HCT116 (cell line): ENCODE results near the gene UPF2. TPM values are rescaled to one million over a fixed set of nuclear protein-coding genes. Genes with fewer than 3 reads are reported as not detected.
A peak's percentile ranks its signal among the peaks of the same experiment; 100 is the strongest.

ENCODE experiments used
- ATAC-seq: fragments of 200-7000 bp; cut with Tn5 transposase; 2 replicates; pipeline ENCODE4 v1.9.1; 2020; ENCODE audit warnings: mild to moderate bottlenecking, moderate library complexity
- BruUV-seq: library from RNA; stranded (reverse); fragments of 400-500 nt; replicated peaks from 2 replicates; lab custom pipeline; 2021; lab: Mats Ljungman, UMichigan
- CTCF ChIA-PET: fragments of 300-600 bp; sonication (Branson Sonifier 250); formaldehyde crosslinking; loops from one replicate; lab custom pipeline; 2021; ENCODE audit warnings: antibody characterized with exemption; lab: Charles Lee
- POLR2A ChIA-PET: fragments of 300-600, 350-600 bp; sonication (Branson Sonifier 250); formaldehyde crosslinking; loops from one replicate; lab custom pipeline; 2021; ENCODE audit warnings: antibody characterized with exemption; lab: Charles Lee
- RAD21 ChIA-PET, 2 experiments: fragments of 300-600 bp; sonication (Branson Sonifier 250); formaldehyde crosslinking; loops; one replicate each; lab custom pipeline; 2023; ENCODE audit warnings: low total read pairs in 2 of 2; ENCODE audit not compliant: uncharacterized antibody in 2 of 2, unreplicated experiment in 2 of 2, low non-redundant PET in 1 of 2; lab: Charles Lee
- DNase-seq: peaks from one replicate; pipeline ENCODE4 v3.0.0-alpha.2; 2010; ENCODE audit warnings: low read depth, low spot score
- H2AFZ ChIP-seq: fragments of 200-600 bp; shearing (Covaris generic), sonication (generic); 2 replicates; pipeline ENCODE4 v1.6.1; 2017; ENCODE audit warnings: low read depth, mixed run types, mixed read lengths, antibody characterized with exemption, low read length; ENCODE audit not compliant: poor library complexity, severe bottlenecking
- H3K27ac ChIP-seq: 2 replicates; pipeline ENCODE4 v1.5.1; 2012; ENCODE audit warnings: low read depth, low read length
- H3K27me3 ChIP-seq: fragments of 200-600 bp; sonication (generic); 2 replicates; pipeline ENCODE4 v1.6.1; 2016; ENCODE audit warnings: mixed run types, low read length, mixed read lengths; ENCODE audit not compliant: insufficient read depth
- H3K36me3 ChIP-seq, 2 experiments: fragments of 200-500 bp in 1 of 2; fragments of 200-600 bp in 1 of 2; sonication (Bioruptor generic) in 1 of 2; sonication (generic) in 1 of 2; 2 replicates each; pipeline versions ENCODE4 v1.5.1 to v1.6.1; 2014 to 2016; ENCODE audit warnings: low read length in 2 of 2, inconsistent platforms in 1 of 2, mixed read lengths in 1 of 2, mixed run types in 1 of 2; ENCODE audit not compliant: insufficient read depth in 2 of 2, control insufficient read depth in 1 of 2
- H3K4me1 ChIP-seq, 2 experiments: fragments of 200-600 bp in 1 of 2; sonication (generic) in 1 of 2; 2 replicates each; pipeline versions ENCODE4 v1.5.1 to v1.6.1; 2012 to 2017; ENCODE audit warnings: low read length in 2 of 2, inconsistent platforms in 1 of 2, mild to moderate bottlenecking in 1 of 2, mixed read lengths in 1 of 2, mixed run types in 1 of 2, moderate library complexity in 1 of 2; ENCODE audit not compliant: insufficient read depth in 2 of 2, control insufficient read depth in 1 of 2
- H3K4me2 ChIP-seq: fragments of 200-600 bp; sonication (generic); 2 replicates; pipeline ENCODE4 v1.6.1; 2017; ENCODE audit warnings: mixed run types, low read length, mixed read lengths
- H3K4me3 ChIP-seq, 2 experiments: fragments of 200-600 bp in 1 of 2; sonication (generic) in 1 of 2; replicated peaks in 1 of 2; 2 replicates each; pipeline ENCODE4 v1.5.1; 2011 to 2016; ENCODE audit warnings: low read length in 2 of 2, control low read depth in 1 of 2, low read depth in 1 of 2, mild to moderate bottlenecking in 1 of 2, mixed read lengths in 1 of 2, mixed run types in 1 of 2
- H3K79me2 ChIP-seq: fragments of 200-600 bp; sonication (generic); 2 replicates; pipeline ENCODE4 v1.6.1; 2017; ENCODE audit warnings: mild to moderate bottlenecking, mixed run types, low read length, moderate library complexity, mixed read lengths; ENCODE audit not compliant: insufficient read depth
- H3K9ac ChIP-seq: fragments of 200-600 bp; sonication (generic); 2 replicates; pipeline ENCODE4 v1.6.1; 2016; ENCODE audit warnings: low read length, mixed read lengths
- H3K9me2 ChIP-seq: fragments of 200-600 bp; sonication (generic), shearing (Covaris generic); 2 replicates; pipeline ENCODE4 v1.6.1; 2017; ENCODE audit warnings: mixed run types, mild to moderate bottlenecking, moderate library complexity; ENCODE audit not compliant: insufficient read depth
- H3K9me3 ChIP-seq, 2 experiments: fragments of 200-500 bp in 1 of 2; fragments of 200-600 bp in 1 of 2; sonication (Bioruptor generic) in 1 of 2; sonication (generic) in 1 of 2; 2 replicates each; pipeline ENCODE4 v1.6.1; 2014 to 2017; ENCODE audit warnings: low read length in 2 of 2, mixed read lengths in 2 of 2, inconsistent platforms in 1 of 2, low read depth in 1 of 2, mild to moderate bottlenecking in 1 of 2, mixed run types in 1 of 2, moderate library complexity in 1 of 2; ENCODE audit not compliant: control insufficient read depth in 1 of 2, insufficient read depth in 1 of 2
- H4K20me1 ChIP-seq: fragments of 200-600 bp; sonication (generic), shearing (Covaris generic); 2 replicates; pipeline ENCODE4 v1.6.1; 2017; ENCODE audit warnings: mixed run types, mild to moderate bottlenecking, moderate library complexity; ENCODE audit not compliant: insufficient read depth
- FOSL1 ChIP-seq: IDR thresholded peaks from 2 replicates; pipeline ENCODE4 v1.6.1; 2012; ENCODE audit warnings: low read depth
- POLR2A ChIP-seq: IDR thresholded peaks from 2 replicates; pipeline ENCODE4 v1.7.0; 2011; ENCODE audit warnings: borderline replicate concordance; ENCODE audit not compliant: insufficient read depth, insufficient read length; ENCODE audit errors: extremely low read depth
- POLR2AphosphoS5 ChIP-seq: IDR thresholded peaks from 2 replicates; pipeline ENCODE4 v1.6.1; 2011; ENCODE audit warnings: mild to moderate bottlenecking, low read depth, low read length, moderate library complexity
- SIN3A ChIP-seq: IDR thresholded peaks from 2 replicates; pipeline ENCODE4 v1.6.1; 2012; ENCODE audit warnings: low read depth
- ZFX ChIP-seq: fragments of 450-650 bp; IDR thresholded peaks from 2 replicates; pipeline ENCODE4 v1.6.1; 2017
- intact Hi-C: fragments of 100-400 bp; cut with micrococcal nuclease; formaldehyde crosslinking; loops from 2 replicates; pipeline ENCODE4 v1.10.0; 2022
- total RNA-seq: library from RNA; stranded (reverse); gene quantifications from one replicate; pipeline ENCODE4 v1.2.1, GENCODE V29; 2021; ENCODE audit not compliant: unreplicated experiment
- TF ChIP-seq, protein P1 (sequence below), 3 experiments: fragments of 200-600 bp in 1 of 3; sonication (generic) in 1 of 3; IDR thresholded peaks in 2 of 3; conservative IDR thresholded peaks in 1 of 3; 2 replicates each; pipeline ENCODE4 v1.5.1; 2012 to 2017; ENCODE audit warnings: low read depth in 2 of 3, low read length in 2 of 3, antibody characterized with exemption in 1 of 3, borderline replicate concordance in 1 of 3, control low read depth in 1 of 3, mild to moderate bottlenecking in 1 of 3, mixed read lengths in 1 of 3, mixed run types in 1 of 3, moderate library complexity in 1 of 3; ENCODE audit not compliant: insufficient read depth in 1 of 3
- TF ChIP-seq, protein P2 (sequence below): IDR thresholded peaks from 2 replicates; pipeline ENCODE4 v1.6.1; 2012; ENCODE audit warnings: low read depth

UPF2 gene
- total RNA-seq, 1 experiment from 2014 or later = 27.3 TPM

DNA sequence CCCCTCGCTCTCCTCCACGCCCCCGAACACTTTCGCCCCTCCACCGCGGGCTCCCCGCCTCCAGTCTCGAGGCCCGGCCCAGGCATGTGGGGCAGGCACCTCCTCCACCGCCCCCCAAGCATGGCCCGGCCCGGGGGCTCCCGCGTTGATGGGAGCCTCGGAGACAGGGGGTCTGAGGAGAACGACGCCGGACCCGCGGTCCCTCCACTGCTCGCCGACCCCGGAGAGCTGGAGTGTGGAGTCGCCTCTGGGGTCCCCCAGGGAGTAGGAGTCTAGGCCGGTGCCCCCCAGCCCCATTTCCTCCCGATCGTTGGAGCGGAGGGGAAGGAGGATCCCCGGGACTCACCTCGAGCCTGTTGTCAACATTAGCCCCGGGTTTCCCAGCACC lies 206 bp downstream of the UPF2 start:
- Histone ChIP-seq H3K27ac (peak overlapping the region; percentile 98), H3K79me2 (peaks cover 51% of the 10 kb centered on the region), H3K27me3 (no peaks in the 10 kb centered on the region), H3K9me3 (no peaks in the 10 kb centered on the region), H3K4me2 (peak overlapping the region; percentile 87), H3K9ac (peak overlapping the region; percentile 100), H4K20me1 (peaks cover 5% of the 10 kb centered on the region; the same call in 1 of the 2 replicates), H2AFZ (no peak overlapping the region), H3K9me2 (no peaks in the 10 kb centered on the region), H3K36me3 (no peaks in the 10 kb centered on the region), H3K4me3 (peak overlapping the region; percentile 97), H3K4me1 (peaks cover 10 to 27% of the 10 kb centered on the region in 2 experiments; a peak in 3 of 4 replicates)
- RAD21 ChIA-PET = no interaction called here
- ATAC-seq (peak; percentile 33), DNase-seq (no peak)
- CTCF ChIA-PET = interaction anchor here (1.1 to 1.4 kb wide), 3 partner anchors 13 to 88 kb away, joined by 3 to 10 read pairs (median 4); no protein-coding TSS in a partner anchor
- no TSS peak for BruUV-seq
- TF ChIP-seq POLR2AphosphoS5 = peak; percentile 65
- TF ChIP-seq, protein P1, sequence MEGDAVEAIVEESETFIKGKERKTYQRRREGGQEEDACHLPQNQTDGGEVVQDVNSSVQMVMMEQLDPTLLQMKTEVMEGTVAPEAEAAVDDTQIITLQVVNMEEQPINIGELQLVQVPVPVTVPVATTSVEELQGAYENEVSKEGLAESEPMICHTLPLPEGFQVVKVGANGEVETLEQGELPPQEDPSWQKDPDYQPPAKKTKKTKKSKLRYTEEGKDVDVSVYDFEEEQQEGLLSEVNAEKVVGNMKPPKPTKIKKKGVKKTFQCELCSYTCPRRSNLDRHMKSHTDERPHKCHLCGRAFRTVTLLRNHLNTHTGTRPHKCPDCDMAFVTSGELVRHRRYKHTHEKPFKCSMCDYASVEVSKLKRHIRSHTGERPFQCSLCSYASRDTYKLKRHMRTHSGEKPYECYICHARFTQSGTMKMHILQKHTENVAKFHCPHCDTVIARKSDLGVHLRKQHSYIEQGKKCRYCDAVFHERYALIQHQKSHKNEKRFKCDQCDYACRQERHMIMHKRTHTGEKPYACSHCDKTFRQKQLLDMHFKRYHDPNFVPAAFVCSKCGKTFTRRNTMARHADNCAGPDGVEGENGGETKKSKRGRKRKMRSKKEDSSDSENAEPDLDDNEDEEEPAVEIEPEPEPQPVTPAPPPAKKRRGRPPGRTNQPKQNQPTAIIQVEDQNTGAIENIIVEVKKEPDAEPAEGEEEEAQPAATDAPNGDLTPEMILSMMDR (IDR thresholded peaks at IDR 0.05 in 2 of 3, conservative IDR thresholded peaks at IDR 0.05 in 1 of 3; ENCODE audit: borderline replicate concordance in 1 of 3, insufficient read depth in 1 of 3, low read depth in 2 of 3, low read length in 2 of 3) = no peak
- no peak for TF ChIP-seq POLR2A
- peak; percentile 46; the same call in 1 of the 2 replicates for TF ChIP-seq ZFX
- no peak for TF ChIP-seq FOSL1
- no peak for TF ChIP-seq SIN3A
- TF ChIP-seq, protein P2, sequence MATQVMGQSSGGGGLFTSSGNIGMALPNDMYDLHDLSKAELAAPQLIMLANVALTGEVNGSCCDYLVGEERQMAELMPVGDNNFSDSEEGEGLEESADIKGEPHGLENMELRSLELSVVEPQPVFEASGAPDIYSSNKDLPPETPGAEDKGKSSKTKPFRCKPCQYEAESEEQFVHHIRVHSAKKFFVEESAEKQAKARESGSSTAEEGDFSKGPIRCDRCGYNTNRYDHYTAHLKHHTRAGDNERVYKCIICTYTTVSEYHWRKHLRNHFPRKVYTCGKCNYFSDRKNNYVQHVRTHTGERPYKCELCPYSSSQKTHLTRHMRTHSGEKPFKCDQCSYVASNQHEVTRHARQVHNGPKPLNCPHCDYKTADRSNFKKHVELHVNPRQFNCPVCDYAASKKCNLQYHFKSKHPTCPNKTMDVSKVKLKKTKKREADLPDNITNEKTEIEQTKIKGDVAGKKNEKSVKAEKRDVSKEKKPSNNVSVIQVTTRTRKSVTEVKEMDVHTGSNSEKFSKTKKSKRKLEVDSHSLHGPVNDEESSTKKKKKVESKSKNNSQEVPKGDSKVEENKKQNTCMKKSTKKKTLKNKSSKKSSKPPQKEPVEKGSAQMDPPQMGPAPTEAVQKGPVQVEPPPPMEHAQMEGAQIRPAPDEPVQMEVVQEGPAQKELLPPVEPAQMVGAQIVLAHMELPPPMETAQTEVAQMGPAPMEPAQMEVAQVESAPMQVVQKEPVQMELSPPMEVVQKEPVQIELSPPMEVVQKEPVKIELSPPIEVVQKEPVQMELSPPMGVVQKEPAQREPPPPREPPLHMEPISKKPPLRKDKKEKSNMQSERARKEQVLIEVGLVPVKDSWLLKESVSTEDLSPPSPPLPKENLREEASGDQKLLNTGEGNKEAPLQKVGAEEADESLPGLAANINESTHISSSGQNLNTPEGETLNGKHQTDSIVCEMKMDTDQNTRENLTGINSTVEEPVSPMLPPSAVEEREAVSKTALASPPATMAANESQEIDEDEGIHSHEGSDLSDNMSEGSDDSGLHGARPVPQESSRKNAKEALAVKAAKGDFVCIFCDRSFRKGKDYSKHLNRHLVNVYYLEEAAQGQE = no peak
- POLR2A ChIA-PET = interaction anchor here (1.0 to 1.4 kb wide), 5 partner anchors 13 to 153 kb away, joined by 3 to 6 read pairs (median 3); partner anchors contain the start of genes CDC123 and NUDT5
- intact Hi-C loops = loop anchor here (2.0 kb wide), 1 partner anchor 26 kb away; the partner anchor contains the start of gene DHTKD1
